Gastroesophageal sphincter (tissue), 3 donors: Measurements from ENCODE around the gene OR13C5.

Experiments
- EP300 ChIP-seq: sonication (generic); formaldehyde crosslinking; IDR thresholded peaks from one replicate; pipeline ENCODE4 v1.6.1; 2017; ENCODE audit warnings: antibody characterized with exemption, mild to moderate bottlenecking
- POLR2A ChIP-seq, 2 donors: fragments of 450-650 bp; IDR thresholded peaks; one replicate each; pipeline ENCODE4 v1.6.1; 2017; ENCODE audit warnings: antibody characterized with exemption in 2 of 2, mild to moderate bottlenecking in 2 of 2, moderate library complexity in 1 of 2
- POLR2AphosphoS5 ChIP-seq: sonication (generic); formaldehyde crosslinking; IDR thresholded peaks from one replicate; pipeline ENCODE4 v1.6.1; 2017; ENCODE audit warnings: antibody characterized with exemption
- TF ChIP-seq, protein P1 (sequence below), 4 experiments: fragments of 200-600 bp in 2 of 4; fragments of 450-650 bp in 2 of 4; sonication (generic) in 1 of 4; IDR thresholded peaks; one replicate each; pipeline ENCODE4 v1.5.1; 2017 to 2019; ENCODE audit warnings: antibody characterized with exemption in 4 of 4, mild to moderate bottlenecking in 2 of 4, moderate library complexity in 2 of 4

DNA sequence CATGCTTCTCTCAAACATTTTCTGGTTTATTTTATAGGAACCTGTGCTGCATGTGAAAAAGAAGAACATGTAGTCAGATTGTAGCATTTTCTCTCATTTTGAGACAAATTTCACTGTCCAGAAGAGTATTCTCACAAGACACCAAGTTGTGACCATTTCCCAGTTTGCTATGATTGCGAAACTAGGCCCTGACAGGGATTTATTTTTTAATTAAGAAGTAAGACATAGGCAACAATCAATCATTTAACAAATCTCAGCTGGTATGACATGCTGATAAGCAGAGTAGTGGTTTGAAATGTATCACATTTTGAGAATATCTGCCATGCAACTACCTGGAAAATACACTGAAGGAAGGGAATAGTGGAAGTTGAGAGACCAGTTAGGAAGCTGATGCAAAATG is 18.7 kb downstream of the OR13C5 start:
- TF ChIP-seq, protein P1, sequence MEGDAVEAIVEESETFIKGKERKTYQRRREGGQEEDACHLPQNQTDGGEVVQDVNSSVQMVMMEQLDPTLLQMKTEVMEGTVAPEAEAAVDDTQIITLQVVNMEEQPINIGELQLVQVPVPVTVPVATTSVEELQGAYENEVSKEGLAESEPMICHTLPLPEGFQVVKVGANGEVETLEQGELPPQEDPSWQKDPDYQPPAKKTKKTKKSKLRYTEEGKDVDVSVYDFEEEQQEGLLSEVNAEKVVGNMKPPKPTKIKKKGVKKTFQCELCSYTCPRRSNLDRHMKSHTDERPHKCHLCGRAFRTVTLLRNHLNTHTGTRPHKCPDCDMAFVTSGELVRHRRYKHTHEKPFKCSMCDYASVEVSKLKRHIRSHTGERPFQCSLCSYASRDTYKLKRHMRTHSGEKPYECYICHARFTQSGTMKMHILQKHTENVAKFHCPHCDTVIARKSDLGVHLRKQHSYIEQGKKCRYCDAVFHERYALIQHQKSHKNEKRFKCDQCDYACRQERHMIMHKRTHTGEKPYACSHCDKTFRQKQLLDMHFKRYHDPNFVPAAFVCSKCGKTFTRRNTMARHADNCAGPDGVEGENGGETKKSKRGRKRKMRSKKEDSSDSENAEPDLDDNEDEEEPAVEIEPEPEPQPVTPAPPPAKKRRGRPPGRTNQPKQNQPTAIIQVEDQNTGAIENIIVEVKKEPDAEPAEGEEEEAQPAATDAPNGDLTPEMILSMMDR (IDR thresholded peaks at IDR 0.05) = no peak
- TF ChIP-seq POLR2AphosphoS5 = no peak
- TF ChIP-seq EP300 = no peak
- TF ChIP-seq POLR2A (IDR thresholded peaks at IDR 0.05) = no peak
